IPS-NIHi7 (cell line): Measurements from ENCODE around the gene RGS18.
"Not testable (repeated sequence)": the region's sequence is repeated elsewhere in the genome, so short reads cannot be mapped to it uniquely, and the experiment has no call there.

Experiments
- DNase-seq: peaks from one replicate; pipeline ENCODE4 v3.0.0; 2012; ENCODE audit warnings: mixed read lengths; ENCODE audit errors: extremely low spot score

Gene RGS18

DNA sequence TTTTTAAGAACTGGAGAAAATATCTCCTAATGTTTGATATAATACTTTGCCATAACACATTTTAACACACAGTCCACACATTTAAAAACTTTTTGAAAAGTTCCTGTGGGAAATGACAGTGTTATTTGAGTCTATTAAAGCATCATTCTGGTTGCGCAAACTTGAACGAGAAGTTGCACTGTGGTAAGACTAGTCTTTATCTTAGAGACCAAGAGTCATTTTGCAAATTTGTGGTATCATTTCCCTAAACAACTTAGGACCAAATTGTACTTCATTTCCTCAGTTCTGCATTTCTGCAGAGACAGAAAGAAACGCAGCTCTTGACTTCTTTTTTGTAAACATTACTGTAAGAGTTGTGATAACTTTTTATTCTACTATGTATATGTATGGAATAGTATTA is at the start of gene RGS18:
Gene RGS18, plus strand, starts transcription at position 282 of the 400 bp plus-strand sequence. CDS start 176 bp downstream, outside the sequence.
- DNase-seq, result no peak

DNA sequence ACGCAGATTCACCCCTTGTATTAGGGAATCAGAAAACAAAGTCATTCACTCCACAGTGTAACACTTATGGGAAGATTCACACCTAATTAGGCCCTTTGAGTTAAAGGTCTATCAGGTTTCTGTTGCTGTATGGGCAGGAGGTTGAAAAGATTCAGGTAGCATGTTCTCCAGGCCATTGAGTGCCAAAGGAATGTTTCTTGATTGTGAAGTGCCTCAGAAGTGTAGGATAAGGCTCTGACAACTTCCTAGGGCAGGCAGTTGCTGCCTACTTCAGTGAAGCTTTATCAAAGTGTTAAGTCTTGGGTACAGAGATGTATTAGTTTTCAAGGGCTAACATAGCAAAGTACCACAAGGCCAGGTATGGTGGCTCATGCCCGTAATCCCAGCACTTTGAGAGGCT is 48.7 kb upstream of the RGS18 start:
- no peak for DNase-seq

GRCh38 chr1:192115000-192115399 is 43.3 kb upstream of the RGS18 start:
- no peak for DNase-seq

DNA sequence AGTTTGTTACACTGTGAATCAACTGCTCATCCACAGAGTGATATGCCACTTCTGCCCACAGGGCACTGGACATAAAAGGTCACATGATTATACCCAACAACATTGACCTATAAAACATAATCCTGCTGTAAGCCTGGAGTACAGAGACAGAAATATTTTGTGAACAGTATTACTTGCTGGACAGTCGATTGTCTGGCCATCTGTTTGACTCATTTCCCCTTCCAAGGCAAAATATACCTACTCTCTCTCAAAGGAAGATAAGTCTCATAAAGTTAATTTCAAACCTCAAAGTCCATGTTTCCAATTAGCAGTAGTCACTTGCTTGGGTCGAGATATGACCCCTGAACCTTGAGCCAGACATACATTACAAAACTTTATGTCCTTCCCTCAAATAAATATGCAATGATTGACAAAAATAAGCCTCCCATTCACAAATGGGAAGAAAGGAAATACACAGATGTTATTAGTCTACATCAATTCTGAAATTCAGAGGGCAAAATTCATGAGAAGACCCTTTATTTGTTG is 39.3 kb upstream of the RGS18 start:
- no peak for DNase-seq

DNA sequence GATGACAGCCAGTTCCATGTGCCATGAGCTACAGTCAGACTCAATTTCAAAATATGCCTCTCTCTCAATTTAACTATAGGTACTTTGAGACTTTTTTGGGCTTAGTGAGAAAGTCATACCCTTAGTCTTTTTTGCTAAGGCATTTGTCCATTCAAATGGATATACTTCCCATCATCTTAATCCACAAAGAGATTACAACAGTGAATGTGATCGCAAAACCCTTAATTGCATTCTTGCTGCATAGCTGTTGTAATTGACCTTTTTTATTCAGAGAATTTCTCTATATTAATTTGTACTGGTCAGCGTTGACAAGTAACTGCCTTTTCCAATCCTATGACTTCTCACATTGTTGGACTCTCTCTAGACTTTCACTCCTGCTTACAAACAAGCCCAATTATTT is 38.6 kb upstream of the RGS18 start:
- no peak for DNase-seq

GRCh38 chr1:192122668-192123067 is 35.6 kb upstream of the RGS18 start:
- DNase-seq, result no peak

GRCh38 chr1:192123212-192123611 is 35.0 kb upstream of the RGS18 start:
- DNase-seq, result no peak

- DNase-seq, result no peak
Measured at GRCh38 chr1:192126030-192126619, 32.1 kb upstream of the RGS18 start.

- no peak for DNase-seq
Measured at GRCh38 chr1:192130175-192130574, 28.1 kb upstream of the RGS18 start.

DNA sequence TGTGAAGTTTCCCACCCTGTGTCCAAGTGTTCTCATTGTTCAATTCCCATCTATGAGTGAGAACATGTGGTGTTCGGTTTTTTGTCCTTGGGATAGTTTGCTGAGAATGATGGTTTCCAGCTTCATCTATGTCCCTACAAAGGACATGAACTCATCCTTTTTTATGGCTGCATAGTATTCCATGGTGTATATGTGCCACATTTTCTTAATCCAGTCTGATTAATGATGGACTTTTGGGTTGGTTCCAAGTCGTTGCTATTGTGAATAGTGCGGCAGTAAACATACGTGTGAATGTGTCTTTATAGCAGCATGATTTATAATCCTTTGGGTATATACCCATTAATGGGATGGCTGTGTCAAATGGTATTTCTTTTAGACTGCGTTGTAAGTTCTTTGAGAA is 27.4 kb upstream of the RGS18 start:
- not testable (repeated sequence) for DNase-seq

DNA sequence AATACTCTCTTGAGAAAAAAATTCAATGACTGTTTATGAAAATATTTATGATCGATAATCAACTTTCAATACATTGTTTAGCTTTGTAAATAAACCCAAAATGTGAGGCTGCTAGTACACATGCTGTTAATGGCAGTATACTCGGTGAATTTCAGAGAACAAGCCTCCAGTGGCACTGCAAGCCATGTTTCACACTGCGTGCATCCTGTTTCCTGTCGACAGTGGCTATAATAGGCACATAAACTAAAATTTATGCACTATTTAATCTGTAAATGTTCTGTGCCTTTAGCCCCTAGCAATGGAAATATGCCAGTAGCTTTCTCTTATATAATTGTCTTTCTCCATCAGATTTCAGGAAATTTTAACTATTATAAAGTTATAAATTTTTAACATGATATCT is 26.3 kb upstream of the RGS18 start:
- no peak for DNase-seq

DNA sequence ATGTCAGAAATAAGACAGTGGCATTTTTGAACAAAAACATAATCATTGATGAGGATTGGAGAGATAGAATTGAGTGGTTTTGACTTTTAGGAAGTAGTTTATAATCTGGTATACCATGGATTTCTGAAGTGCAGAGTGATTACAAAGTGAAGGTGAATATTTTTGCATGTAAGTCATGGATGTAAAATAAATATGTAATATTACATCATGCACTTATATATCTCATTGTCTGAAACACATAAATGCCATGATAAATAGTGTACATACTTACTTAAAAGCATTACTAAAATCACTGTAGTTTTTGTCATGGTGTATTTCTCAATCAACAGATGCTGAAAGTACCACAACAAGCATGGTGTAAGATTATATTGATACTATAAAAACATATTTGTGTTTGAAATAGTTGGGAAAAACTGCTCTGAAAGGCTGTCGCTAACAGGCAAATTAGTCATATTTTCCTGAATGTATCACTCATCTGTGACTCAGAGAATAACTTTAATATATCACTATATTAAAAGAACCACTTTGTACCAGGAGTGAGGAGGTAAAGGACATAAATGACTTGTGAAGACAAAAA is 24.8 kb upstream of the RGS18 start:
- DNase-seq, result no peak

GRCh38 chr1:192140382-192140781 is 17.9 kb upstream of the RGS18 start:
- no peak for DNase-seq

DNA sequence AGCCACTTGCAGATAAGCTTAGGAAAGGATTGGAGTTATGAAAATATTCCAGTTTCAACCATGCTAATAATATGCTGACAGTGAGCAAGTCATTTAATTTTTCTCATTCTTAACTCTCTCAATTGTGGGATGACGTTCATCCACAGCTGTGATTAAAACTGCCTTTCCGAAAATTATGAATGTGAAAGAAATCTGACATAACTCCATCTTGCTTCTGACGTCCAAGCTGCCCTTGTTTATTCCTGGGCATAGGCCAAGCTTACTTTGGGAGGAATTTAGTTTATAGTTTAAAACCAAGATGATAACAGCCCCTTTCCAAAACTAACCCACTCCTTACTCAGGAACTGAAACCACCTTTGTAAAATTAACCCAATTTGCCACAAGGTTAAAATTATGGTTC is 11.0 kb upstream of the RGS18 start:
- no peak for DNase-seq

DNA sequence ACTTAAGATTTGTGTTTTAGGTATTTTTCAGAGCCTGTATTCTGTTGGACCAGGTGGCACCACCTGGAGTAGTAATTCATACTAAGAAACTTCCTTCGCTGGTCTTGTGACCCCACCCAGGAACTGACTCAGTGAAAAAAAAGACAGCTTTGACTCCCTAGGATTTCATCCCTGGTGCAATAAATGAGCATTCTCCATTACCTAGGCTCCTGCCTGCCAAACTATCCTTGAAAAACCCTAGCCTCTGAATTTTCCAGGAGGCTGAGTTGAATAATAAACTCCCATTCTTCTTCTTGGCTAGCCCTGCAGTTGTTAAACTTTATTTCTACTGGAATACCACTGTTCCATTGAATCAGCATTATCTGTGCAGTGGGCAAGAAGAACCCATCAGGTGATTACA is 10.6 kb upstream of the RGS18 start:
- no peak for DNase-seq

DNA sequence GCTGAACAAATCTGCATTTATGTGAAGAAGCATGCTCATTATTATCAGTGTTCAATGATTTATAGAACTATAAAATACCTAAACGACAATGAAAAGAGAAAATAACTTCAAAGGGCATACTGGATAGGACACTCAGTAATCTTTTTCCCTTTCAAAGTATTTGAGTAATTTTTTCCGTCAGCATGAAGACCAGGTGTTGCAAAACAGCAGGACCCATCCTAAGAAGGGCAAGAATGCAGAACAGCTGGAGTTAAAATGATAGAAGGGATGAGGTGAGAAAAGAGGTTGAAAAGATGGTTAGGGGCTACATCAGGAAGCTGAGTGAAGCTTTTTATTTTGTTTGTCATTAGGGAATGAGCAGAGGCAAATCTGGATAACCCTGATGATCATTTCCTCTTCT is 7.1 kb upstream of the RGS18 start:
- DNase-seq, result no peak

DNA sequence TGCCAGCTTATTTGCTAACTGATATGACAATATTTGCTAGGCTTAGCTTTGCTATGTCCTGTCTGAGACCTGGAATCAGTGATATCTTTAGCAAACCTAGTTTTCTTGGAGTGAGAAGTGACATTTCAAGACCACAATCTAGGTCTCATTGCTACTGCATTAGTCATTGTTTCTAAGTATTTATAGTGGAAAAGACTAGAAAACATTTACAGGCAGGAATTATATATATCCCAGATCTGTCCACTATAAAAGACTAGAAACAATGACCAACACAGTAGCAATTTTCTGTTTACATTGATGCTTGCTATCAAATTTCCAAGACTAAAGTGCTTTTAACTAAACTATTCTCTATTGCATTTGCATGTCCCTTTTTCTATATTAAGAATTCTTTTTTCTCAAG is 5.0 kb upstream of the RGS18 start:
- no peak for DNase-seq

DNA sequence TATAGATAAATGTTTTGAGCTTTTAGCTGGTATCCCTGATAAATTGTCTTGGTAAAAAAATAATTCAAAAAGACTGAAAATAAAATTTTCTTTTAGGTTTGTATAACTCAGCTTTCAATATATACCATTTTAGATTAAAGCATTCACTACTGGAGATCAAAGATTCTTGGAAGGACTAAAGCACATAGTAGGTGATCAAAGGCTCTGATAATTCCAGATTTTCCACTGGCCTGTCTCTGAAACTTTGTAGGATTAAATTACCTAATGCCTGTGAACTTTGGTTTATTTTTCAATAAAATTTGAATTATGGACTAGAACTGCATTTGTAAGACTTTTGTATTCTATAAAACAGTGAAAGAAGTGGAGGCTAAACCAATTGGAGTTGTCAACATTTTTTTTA is 1.2 kb upstream of the RGS18 start:
- DNase-seq, result no peak

GRCh38 chr1:192159014-192159413 is 752 bp downstream of the RGS18 start:
- no peak for DNase-seq

- no peak for DNase-seq
Measured at GRCh38 chr1:192159781-192160180, 1.5 kb downstream of the RGS18 start.

GRCh38 chr1:192160196-192160595 is 1.9 kb downstream of the RGS18 start:
- no peak for DNase-seq

DNA sequence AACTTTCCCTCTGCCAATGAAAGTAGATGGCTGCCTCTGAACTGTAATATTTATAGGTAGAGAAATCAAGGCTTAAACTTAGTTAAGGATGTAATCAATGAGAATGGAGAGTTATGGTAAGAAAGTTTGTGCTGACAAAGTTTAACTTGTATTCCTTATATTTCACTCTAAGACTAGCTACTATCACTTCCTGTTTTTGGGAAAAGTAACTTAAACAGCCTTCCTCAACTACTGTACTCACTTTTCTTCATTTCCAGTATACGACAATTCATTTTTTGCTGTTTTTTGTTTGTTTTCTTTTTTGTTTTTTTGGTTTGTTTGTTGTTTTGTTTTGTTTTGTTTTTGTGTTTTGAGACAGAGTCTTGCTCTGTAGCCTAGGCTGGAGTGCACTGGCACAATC is 3.7 kb downstream of the RGS18 start:
- no peak for DNase-seq

- DNase-seq, result no peak
Measured at GRCh38 chr1:192162376-192162775, 4.1 kb downstream of the RGS18 start.

GRCh38 chr1:192165002-192165401 is 6.7 kb downstream of the RGS18 start:
- DNase-seq, result not testable (repeated sequence)
